KMS-11 (cell line): ENCODE measurements around the gene SRPRA.

Experiments used
- H2AFZ ChIP-seq: fragments of 200-600 bp; sonication (generic); 2 replicates; pipeline ENCODE4 v1.6.1; 2016; ENCODE audit warnings: antibody characterized with exemption, mixed run types, low read depth
- H3K27ac ChIP-seq: fragments of 200-600 bp; sonication (generic); 2 replicates; pipeline ENCODE4 v1.6.1; 2016; ENCODE audit warnings: mild to moderate bottlenecking, mixed run types
- H3K27me3 ChIP-seq: fragments of 200-600 bp; sonication (generic); 2 replicates; pipeline ENCODE4 v1.6.1; 2017; ENCODE audit warnings: mild to moderate bottlenecking, low read depth, mixed run types, moderate library complexity; ENCODE audit not compliant: insufficient read depth
- H3K36me3 ChIP-seq: fragments of 200-600 bp; sonication (generic); 2 replicates; pipeline ENCODE4 v1.6.1; 2017; ENCODE audit warnings: mild to moderate bottlenecking, mixed run types; ENCODE audit not compliant: insufficient read depth
- H3K4me1 ChIP-seq: fragments of 200-600 bp; sonication (generic); 2 replicates; pipeline ENCODE4 v1.6.1; 2016; ENCODE audit warnings: mild to moderate bottlenecking, low read depth, mixed run types; ENCODE audit not compliant: poor library complexity, severe bottlenecking
- H3K4me2 ChIP-seq: fragments of 200-600 bp; sonication (generic); 2 replicates; pipeline ENCODE4 v1.7.0; 2016; ENCODE audit warnings: mild to moderate bottlenecking, mixed run types
- H3K4me3 ChIP-seq: fragments of 200-600 bp; sonication (generic); IDR thresholded peaks from 2 replicates; pipeline ENCODE4 v1.6.1; 2017; ENCODE audit warnings: low read depth, low read length, mixed read lengths; ENCODE audit not compliant: insufficient read depth
- H3K79me2 ChIP-seq: fragments of 200-600 bp; sonication (generic); 2 replicates; pipeline ENCODE4 v1.6.1; 2016; ENCODE audit warnings: low read depth, mixed run types; ENCODE audit not compliant: insufficient read depth
- H3K9ac ChIP-seq: fragments of 200-600 bp; sonication (generic); 2 replicates; pipeline ENCODE4 v1.6.1; 2016; ENCODE audit warnings: mild to moderate bottlenecking, mixed run types
- H4K20me1 ChIP-seq: fragments of 200-600 bp; sonication (generic); 2 replicates; pipeline ENCODE4 v1.6.1; 2016; ENCODE audit warnings: mild to moderate bottlenecking, mixed run types; ENCODE audit not compliant: insufficient read depth
- TF ChIP-seq, protein P1 (sequence below): fragments of 200-600 bp; sonication (generic); conservative IDR thresholded peaks from 2 replicates; pipeline ENCODE4 v1.6.1; 2017; ENCODE audit warnings: low read depth, mild to moderate bottlenecking, antibody characterized with exemption, low read length, moderate library complexity, mixed read lengths

Gene SRPRA

DNA sequence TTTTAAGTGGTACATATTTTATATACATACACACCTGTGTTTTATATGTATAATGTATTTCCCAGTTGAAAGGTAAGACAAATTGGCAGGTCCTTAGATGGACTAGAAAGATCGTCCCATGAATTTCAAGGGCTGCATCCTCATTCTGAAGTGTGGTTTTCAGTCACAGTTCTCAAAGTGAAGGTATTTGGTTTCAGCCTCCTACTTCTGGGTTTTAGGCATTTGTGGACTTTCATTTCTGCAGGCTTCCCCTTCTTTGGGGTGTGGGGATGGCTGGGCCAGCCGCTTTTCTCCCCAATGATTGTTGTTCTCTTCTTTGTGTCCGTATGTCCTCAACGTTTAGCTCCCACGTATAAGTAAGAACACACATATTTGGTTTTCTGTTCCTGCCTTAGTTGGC lies 45.1 kb upstream of the SRPRA start:
- Histone ChIP-seq H3K4me2 (peak overlapping the region; percentile 16), H4K20me1 (no peaks in the 10 kb centered on the region), H3K36me3 (no peaks in the 10 kb centered on the region), H2AFZ (no peak overlapping the region), H3K27me3 (no peaks in the 10 kb centered on the region), H3K4me3 (no peak overlapping the region), H3K79me2 (no peaks in the 10 kb centered on the region; the same call in 1 of the 2 replicates), H3K27ac (no peak overlapping the region), H3K9ac (no peak overlapping the region), H3K4me1 (peaks cover 82% of the 10 kb centered on the region)
- TF ChIP-seq, protein P1, sequence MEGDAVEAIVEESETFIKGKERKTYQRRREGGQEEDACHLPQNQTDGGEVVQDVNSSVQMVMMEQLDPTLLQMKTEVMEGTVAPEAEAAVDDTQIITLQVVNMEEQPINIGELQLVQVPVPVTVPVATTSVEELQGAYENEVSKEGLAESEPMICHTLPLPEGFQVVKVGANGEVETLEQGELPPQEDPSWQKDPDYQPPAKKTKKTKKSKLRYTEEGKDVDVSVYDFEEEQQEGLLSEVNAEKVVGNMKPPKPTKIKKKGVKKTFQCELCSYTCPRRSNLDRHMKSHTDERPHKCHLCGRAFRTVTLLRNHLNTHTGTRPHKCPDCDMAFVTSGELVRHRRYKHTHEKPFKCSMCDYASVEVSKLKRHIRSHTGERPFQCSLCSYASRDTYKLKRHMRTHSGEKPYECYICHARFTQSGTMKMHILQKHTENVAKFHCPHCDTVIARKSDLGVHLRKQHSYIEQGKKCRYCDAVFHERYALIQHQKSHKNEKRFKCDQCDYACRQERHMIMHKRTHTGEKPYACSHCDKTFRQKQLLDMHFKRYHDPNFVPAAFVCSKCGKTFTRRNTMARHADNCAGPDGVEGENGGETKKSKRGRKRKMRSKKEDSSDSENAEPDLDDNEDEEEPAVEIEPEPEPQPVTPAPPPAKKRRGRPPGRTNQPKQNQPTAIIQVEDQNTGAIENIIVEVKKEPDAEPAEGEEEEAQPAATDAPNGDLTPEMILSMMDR, result no peak

DNA sequence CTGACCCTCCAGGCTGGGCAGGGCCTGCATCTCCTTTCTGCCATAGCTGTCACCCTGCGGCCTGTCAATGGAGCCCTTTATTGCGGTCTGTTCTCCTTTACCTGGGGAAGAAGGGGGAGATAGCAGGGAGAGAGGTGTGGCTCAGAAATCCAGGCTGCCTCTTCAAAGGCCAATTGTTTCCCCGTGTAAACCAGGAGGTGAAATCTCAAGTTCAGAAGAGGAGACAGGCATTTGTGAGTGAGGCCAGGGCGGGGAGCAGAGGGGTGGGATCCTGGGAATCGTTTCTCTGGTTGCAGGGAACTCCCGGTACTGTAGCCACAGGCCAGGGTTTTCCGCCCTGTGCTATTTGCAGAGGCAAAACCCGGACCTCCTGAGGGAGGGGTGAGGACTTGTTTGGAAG lies 44.3 kb upstream of the SRPRA start:
- Histone ChIP-seq H3K79me2 (no peaks in the 10 kb centered on the region; the same call in 1 of the 2 replicates), H3K27ac (peak overlapping the region; percentile 61; the same call in 1 of the 2 replicates)

DNA sequence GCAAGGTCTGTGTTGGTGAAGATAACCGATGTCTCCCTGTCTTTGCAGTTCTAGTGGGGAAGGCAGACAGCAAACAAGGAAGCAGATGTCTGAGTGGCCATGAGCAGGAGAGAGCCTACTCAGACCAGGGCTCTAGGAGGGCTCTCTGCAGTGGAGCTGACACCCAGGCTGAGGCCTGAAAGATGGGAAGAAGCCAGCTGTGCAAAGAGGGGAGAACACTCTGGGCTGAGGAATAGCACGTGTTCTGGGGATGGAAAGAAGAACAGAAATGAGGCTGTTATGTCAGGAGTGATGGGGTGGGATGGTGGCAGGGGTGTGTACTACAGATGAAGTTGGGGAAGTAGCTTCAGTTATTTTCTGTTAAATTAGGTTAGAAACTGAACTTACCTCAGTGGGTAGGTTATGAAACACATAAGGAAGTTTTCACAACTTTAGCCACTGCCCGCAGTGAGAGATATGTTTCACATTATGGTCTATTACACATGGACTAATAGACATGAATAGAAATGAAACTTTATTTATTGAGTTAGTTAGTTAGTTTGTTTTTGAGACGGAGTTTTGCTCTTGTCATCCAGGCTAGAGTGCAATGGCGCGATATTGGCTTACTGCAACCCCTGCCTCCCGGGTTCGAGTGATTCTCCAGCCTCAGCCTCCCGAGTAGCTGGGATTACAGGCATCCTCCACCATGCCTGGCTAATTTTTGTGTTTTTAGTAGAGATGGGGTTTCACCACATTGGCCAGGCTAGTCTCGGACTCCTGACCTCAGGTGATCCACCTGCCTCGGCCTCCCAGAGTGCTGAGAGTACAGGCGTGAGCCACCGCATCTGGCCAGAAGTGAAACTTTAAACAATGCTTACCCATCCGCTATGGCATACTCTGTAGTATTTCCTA lies 43.0 kb upstream of the SRPRA start:
- Histone ChIP-seq H3K4me2 (peak overlapping the region; percentile 55), H3K4me1 (peaks cover 83% of the 10 kb centered on the region), H3K4me3 (no peak overlapping the region), H3K9ac (no peak overlapping the region; the same call in 1 of the 2 replicates), H3K27ac (peak overlapping the region; percentile 61), H3K27me3 (no peaks in the 10 kb centered on the region), H3K36me3 (no peaks in the 10 kb centered on the region), H2AFZ (no peak overlapping the region), H3K79me2 (no peaks in the 10 kb centered on the region; the same call in 1 of the 2 replicates), H4K20me1 (no peaks in the 10 kb centered on the region)
- TF ChIP-seq, protein P1, result no peak

More for the DNA sequence above, 44.3 kb upstream of the SRPRA start:
- Histone ChIP-seq H3K27me3 (no peaks in the 10 kb centered on the region), H3K4me2 (peak overlapping the region; percentile 37), H3K4me1 (peaks cover 80% of the 10 kb centered on the region), H2AFZ (no peak overlapping the region), H3K9ac (no peak overlapping the region), H4K20me1 (no peaks in the 10 kb centered on the region), H3K36me3 (no peaks in the 10 kb centered on the region), H3K4me3 (no peak overlapping the region)
- TF ChIP-seq, protein P1, result no peak

DNA sequence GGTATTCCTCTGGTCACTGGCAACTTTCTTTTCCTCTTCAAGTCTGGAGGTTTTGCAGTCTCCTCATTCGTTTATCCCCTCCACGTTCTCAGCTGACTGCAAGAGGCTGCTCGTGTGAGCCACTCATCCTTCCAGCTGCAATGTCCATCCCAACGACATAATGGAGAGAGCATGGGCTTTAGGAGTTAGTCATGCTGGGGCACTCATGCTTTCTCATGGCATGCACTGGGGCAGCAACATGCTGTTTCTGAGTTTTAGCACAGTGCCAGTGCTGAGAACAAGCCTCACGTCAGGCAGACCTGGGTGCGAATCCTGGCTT lies 42.3 kb upstream of the SRPRA start:
- Histone ChIP-seq H3K9ac (no peak overlapping the region; the same call in 1 of the 2 replicates), H3K4me2 (peak overlapping the region; percentile 55), H3K4me3 (no peak overlapping the region), H3K79me2 (no peaks in the 10 kb centered on the region), H3K36me3 (no peaks in the 10 kb centered on the region), H4K20me1 (no peaks in the 10 kb centered on the region), H3K27ac (peak overlapping the region; percentile 61; the same call in 1 of the 2 replicates), H2AFZ (no peak overlapping the region), H3K4me1 (peaks cover 83% of the 10 kb centered on the region), H3K27me3 (no peaks in the 10 kb centered on the region)
- TF ChIP-seq, protein P1, result no peak
